Fibroblast of pulmonary artery (primary cell): ENCODE data around the gene CYB561D2.

ENCODE experiments used
- DNase-seq: peaks from one replicate; pipeline ENCODE4 v3.0.0-alpha.2; 2010; ENCODE audit warnings: low read depth
- H3K4me3 ChIP-seq: replicated peaks from 2 replicates; pipeline ENCODE4 v1.5.1; 2011; ENCODE audit warnings: low read depth, mild to moderate bottlenecking, control low read depth, low read length, moderate library complexity
- CTCF ChIP-seq: IDR thresholded peaks from 2 replicates; pipeline ENCODE4 v1.5.1; 2011; ENCODE audit warnings: mild to moderate bottlenecking, control low read depth, low read length, inconsistent platforms; ENCODE audit errors: missing control alignments

Gene CYB561D2

GRCh38 chr3:50319894-50320625 lies 30.6 kb upstream of the CYB561D2 start:
- no peak for DNase-seq
- H3K4me3 ChIP-seq, result peak overlapping the region; percentile 79
- TF ChIP-seq CTCF, result no peak

GRCh38 chr3:50320853-50321335 lies 29.8 kb upstream of the CYB561D2 start:
- TF ChIP-seq CTCF, result no peak
- peak; percentile 69 for DNase-seq
- peak overlapping the region; percentile 79 for H3K4me3 ChIP-seq

GRCh38 chr3:50321336-50322114 lies 29.1 kb upstream of the CYB561D2 start:
- peak; percentile 89 for DNase-seq

GRCh38 chr3:50322115-50322385 lies 28.6 kb upstream of the CYB561D2 start:
- peak overlapping the region; percentile 79 for H3K4me3 ChIP-seq
- no peak for TF ChIP-seq CTCF
- DNase-seq, result no peak

More at GRCh38 chr3:50321336-50322114, 29.1 kb upstream of the CYB561D2 start:
- peak; percentile 53 for TF ChIP-seq CTCF
- H3K4me3 ChIP-seq, result peak overlapping the region; percentile 79

- no peak for TF ChIP-seq CTCF
- peak; percentile 62 for DNase-seq
- H3K4me3 ChIP-seq, result peak within 1 kb of the TSS; percentile 79
These were observed 28.1 kb upstream of the CYB561D2 start, which contains the start of gene HYAL2 for GRCh38 chr3:50322386-50323091. Gene HYAL2, minus strand, starts transcription at chr3:50322745. Its CDS starts 2,256 bp downstream, at chr3:50320489.

- no peak for TF ChIP-seq CTCF
- DNase-seq, result no peak
- H3K4me3 ChIP-seq, result peak overlapping the region; percentile 79
These were observed 27.5 kb upstream of the CYB561D2 start for GRCh38 chr3:50323092-50323600.
